Fibroblast of the conjunctiva (primary cell): ENCODE data around the gene SRSF6.
A peak's percentile ranks its signal among the peaks of the same experiment; 100 is the strongest.
"Not testable (repeated sequence)": the region's sequence is repeated elsewhere in the genome, so short reads cannot be mapped to it uniquely, and the experiment has no call there.

Source experiments
- DNase-seq: peaks from one replicate; pipeline ENCODE4 v3.0.0-alpha.2; 2010; ENCODE audit warnings: low read depth

SRSF6 gene

GRCh38 chr20:43448748-43449535, 8.8 kb upstream of the SRSF6 start:
- no peak for DNase-seq

GRCh38 chr20:43450841-43451799, 6.6 kb upstream of the SRSF6 start:
- no peak for DNase-seq

GRCh38 chr20:43452404-43453126, 5.1 kb upstream of the SRSF6 start:
- DNase-seq: no peak

- not testable (repeated sequence) for DNase-seq
Observed at GRCh38 chr20:43456252-43456651, 1.4 kb upstream of the SRSF6 start.

GRCh38 chr20:43456809-43457639, 672 bp upstream of the SRSF6 start:
- peak; percentile 83 for DNase-seq

- DNase-seq: no peak
Observed at GRCh38 chr20:43458422-43458924, 777 bp downstream of the SRSF6 start.

GRCh38 chr20:43459022-43459942, 1.6 kb downstream of the SRSF6 start:
- no peak for DNase-seq

GRCh38 chr20:43460172-43460829, 2.6 kb downstream of the SRSF6 start:
- DNase-seq: no peak

GRCh38 chr20:43460830-43461200, 3.1 kb downstream of the SRSF6 start:
- DNase-seq: no peak

GRCh38 chr20:43461894-43462659, 4.4 kb downstream of the SRSF6 start:
- no peak for DNase-seq

- DNase-seq: no peak
Observed at GRCh38 chr20:43462660-43463526, 5.2 kb downstream of the SRSF6 start.

GRCh38 chr20:43463527-43464218, 6.0 kb downstream of the SRSF6 start:
- no peak for DNase-seq

- DNase-seq: no peak
Observed at GRCh38 chr20:43464219-43464790, 6.6 kb downstream of the SRSF6 start.

- no peak for DNase-seq
Observed at GRCh38 chr20:43465625-43465943, 7.9 kb downstream of the SRSF6 start.

- no peak for DNase-seq
Observed at GRCh38 chr20:43467589-43467988, 9.9 kb downstream of the SRSF6 start.

GRCh38 chr20:43472671-43473380, 15.1 kb downstream of the SRSF6 start:
- DNase-seq: no peak

- DNase-seq: no peak
Observed at GRCh38 chr20:43473381-43473704, 15.6 kb downstream of the SRSF6 start.
